GM12874 (cell line): ENCODE results near the gene PHF1.

Source experiments
- TF ChIP-seq, protein P1 (sequence below): IDR thresholded peaks from 2 replicates; pipeline ENCODE4 v1.5.1; 2011; ENCODE audit warnings: low read depth, mild to moderate bottlenecking, control low read depth, low read length, moderate library complexity; ENCODE audit not compliant: insufficient read depth

Gene PHF1

DNA sequence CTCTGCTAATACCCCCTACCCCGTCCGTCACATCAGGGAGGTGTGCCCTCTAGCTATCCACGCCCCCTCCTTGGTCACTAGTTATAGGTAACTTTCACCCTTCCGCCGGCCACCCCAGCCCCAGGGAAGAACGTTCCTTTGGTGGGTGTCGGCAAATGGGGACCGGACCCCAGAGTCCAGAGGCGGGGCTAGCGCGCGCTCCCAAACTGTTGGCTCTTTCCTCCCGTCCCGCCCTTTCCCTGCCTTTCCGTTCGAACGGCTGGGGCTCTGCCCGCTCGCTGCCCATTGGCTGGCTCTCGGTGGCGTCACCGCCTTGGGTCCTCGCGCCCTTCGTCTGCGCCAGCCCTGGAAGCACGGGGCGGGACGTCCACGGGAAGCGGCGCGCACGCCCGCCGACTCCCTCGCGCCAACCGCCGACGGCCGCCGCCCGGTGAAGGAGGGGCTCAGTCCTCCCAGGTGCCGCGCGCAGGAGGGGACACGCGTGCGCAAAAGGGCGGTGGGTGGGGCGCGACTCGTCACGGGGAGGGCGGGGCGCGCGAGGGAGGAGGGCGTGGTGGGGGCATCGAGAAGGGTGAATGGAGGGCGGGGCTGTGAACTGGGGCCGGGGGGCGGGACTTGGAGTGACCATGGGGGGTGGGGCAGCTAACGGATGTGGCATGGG, 634 bp upstream of the PHF1 start:
- TF ChIP-seq, protein P1, sequence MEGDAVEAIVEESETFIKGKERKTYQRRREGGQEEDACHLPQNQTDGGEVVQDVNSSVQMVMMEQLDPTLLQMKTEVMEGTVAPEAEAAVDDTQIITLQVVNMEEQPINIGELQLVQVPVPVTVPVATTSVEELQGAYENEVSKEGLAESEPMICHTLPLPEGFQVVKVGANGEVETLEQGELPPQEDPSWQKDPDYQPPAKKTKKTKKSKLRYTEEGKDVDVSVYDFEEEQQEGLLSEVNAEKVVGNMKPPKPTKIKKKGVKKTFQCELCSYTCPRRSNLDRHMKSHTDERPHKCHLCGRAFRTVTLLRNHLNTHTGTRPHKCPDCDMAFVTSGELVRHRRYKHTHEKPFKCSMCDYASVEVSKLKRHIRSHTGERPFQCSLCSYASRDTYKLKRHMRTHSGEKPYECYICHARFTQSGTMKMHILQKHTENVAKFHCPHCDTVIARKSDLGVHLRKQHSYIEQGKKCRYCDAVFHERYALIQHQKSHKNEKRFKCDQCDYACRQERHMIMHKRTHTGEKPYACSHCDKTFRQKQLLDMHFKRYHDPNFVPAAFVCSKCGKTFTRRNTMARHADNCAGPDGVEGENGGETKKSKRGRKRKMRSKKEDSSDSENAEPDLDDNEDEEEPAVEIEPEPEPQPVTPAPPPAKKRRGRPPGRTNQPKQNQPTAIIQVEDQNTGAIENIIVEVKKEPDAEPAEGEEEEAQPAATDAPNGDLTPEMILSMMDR, result no peak

DNA sequence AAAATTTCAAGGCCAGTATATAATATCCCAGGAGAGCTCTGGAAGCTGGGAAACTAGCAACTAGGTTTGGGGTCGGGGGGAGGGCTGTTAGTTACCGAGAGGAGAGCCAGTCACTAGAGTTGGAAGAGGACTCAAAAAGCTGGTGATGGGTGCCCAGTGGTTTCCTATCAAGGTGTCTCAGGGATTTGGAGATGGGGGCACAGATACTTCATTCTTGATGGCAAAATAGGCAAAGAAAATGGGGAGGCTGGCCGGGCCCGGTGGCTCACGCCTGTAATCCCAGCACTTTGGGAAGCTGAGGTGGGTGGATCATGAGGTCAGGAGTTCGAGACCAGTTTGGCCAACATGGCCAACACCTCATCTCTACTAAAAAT, 805 bp downstream of the PHF1 start:
- TF ChIP-seq, protein P1, result no peak

DNA sequence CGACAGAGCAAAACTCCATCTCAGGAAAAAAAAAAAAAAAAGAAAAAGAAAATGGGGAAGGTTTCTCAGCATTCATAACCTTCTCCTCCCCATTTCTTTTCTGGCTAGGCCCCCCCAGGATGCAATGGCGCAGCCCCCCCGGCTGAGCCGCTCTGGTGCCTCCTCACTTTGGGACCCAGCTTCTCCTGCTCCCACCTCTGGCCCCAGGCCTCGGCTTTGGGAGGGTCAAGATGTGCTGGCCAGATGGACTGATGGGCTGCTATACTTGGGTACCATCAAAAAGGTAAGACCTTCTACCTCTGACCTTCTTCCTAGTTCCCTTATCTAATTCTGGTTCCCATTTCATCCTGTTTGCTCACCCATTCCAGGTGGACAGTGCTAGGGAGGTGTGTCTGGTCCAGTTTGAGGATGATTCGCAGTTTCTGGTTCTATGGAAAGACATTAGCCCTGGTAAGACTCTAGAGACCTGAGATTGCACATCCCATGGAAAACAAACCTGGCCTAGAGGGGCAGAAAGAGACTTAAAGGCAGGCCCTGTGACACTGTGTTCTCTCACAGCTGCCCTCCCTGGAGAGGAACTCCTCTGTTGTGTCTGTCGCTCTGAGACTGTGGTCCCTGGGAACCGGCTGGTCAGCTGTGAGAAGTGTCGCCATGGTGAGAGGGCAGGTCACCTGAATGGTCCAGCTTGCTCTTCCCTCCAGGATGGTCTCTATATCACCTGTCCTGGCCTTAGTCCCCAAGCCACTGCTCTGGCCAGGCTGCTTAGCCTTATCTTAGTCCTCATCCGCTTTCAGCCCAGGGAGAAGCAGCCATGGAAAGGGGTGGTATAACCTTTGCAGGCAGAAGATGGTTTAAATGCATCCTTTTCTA, 1.6 kb downstream of the PHF1 start:
- TF ChIP-seq, protein P1, result no peak

DNA sequence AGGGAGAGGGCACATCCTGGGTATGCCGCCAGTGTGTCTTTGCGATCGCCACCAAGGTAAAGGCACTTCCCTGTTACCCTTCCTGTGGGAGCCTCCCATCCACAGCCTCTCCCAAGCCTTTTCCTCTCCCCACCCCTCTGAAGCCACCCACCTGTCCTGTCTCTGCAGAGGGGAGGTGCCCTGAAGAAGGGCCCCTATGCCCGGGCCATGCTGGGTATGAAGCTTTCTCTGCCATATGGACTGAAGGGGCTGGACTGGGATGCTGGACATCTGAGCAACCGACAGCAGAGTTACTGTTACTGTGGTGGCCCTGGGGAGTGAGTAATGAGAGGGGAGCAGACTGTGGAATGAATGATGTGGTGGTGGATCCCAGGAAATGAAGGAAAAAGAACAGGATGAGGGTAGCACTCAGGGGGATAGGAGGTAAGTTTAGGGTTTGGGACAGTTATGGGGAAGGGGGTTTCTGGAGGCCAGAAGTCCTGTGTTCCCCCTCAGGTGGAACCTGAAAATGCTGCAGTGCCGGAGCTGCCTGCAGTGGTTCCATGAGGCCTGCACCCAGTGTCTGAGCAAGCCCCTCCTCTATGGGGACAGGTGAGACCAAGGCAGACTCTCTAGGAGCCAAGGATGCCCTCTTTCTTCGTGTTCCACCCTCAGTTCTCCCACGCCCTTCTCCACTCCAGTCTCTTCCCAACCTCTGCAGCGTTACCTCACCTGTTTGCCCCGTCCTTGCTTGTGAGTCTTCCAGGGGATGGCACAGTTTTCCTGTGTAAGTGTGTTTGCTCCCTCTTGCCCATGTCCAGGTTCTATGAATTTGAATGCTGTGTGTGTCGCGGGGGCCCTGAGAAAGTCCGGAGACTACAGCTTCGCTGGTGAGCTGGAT, 2.7 kb downstream of the PHF1 start:
- TF ChIP-seq, protein P1, result no peak

DNA sequence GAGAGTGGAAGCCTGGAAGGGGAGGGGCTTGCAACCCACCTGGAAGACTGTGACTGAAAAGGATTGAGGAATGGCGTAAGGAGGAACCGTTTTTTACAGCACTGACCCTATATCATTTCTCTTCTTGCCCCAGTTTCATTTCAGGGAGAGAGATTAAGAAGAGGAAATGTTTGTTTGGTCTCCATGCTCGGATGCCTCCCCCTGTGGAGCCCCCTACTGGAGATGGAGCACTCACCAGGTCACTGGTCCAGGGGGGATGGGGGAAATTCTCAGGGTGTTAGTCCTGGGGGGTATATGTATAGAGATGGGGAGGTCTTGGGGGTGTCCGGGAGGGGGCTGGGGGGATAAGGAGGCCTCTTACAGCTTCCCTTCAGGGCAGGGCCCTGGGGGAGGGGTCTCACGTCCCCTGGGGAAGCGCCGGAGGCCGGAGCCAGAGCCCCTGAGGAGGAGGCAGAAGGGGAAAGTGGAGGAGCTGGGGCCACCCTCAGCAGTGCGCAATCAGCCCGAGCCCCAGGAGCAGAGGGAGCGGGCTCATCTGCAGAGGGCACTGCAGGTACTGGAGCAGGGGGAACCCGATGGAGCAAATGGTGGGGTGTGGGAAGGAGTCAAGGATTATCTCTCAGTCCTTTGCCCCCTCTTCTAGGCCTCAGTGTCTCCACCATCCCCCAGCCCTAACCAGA, 3.9 kb downstream of the PHF1 start:
- TF ChIP-seq, protein P1, result peak; percentile 54

DNA sequence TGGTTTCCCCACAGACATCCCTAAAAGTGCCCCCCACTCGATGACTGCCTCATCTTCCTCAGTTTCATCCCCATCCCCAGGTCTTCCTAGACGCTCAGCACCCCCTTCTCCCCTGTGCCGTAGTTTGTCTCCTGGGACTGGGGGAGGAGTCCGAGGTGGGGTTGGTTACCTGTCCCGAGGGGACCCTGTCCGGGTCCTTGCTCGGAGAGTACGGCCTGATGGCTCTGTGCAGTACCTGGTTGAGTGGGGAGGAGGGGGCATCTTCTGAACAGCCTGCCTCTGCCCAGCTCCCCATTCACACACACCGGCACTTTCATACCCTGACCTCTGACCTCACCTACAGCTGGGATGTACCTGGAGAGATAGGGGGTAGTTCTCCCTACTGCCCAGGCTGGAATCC, 5.0 kb downstream of the PHF1 start:
- TF ChIP-seq, protein P1, result no peak
